Testis (tissue), 3 donors: Measurements from ENCODE around the gene BEAN1. TPM values are rescaled to one million over a fixed set of nuclear protein-coding genes. Genes with fewer than 3 reads are reported as not detected.

Experiments
- DNase-seq: peaks from one replicate; pipeline ENCODE4 v3.0.0-alpha.2; 2019
- H3K27ac ChIP-seq, 2 donors: fragments of 200-600 bp; sonication (generic); one replicate each; pipeline ENCODE4 v1.5.1; 2019
- H3K27me3 ChIP-seq: fragments of 200-600 bp; sonication (generic); one replicate; pipeline ENCODE4 v1.5.1; 2019
- H3K36me3 ChIP-seq: fragments of 200-600 bp; sonication (generic); one replicate; pipeline ENCODE4 v1.5.1; 2017; ENCODE audit warnings: low read depth; ENCODE audit errors: missing control alignments
- H3K4me1 ChIP-seq: fragments of 200-600 bp; sonication (generic); one replicate; pipeline ENCODE4 v1.5.1; 2019
- H3K4me3 ChIP-seq, 2 donors: fragments of 200-600 bp; sonication (generic); one replicate each; pipeline ENCODE4 v1.5.1; 2017 to 2019
- H3K9me3 ChIP-seq: fragments of 200-600 bp; sonication (generic); one replicate; pipeline ENCODE4 v1.5.1; 2017
- CTCF ChIP-seq, 3 experiments: fragments of 450-650 bp in 2 of 3; fragments of 200-600 bp in 1 of 3; sonication (generic) in 1 of 3; IDR thresholded peaks; one replicate each; pipeline ENCODE4 v1.5.1; 2016 to 2019; ENCODE audit warnings: antibody characterized with exemption in 3 of 3, mild to moderate bottlenecking in 2 of 3, moderate library complexity in 1 of 3
- POLR2A ChIP-seq: fragments of 450-650 bp; IDR thresholded peaks from one replicate; pipeline ENCODE4 v1.6.1; 2017; ENCODE audit warnings: antibody characterized with exemption, mild to moderate bottlenecking, moderate library complexity
- WGBS, 2 donors: methylation state at CpG; one replicate each; pipeline ENCODE4 v1.1.5; 2018; 5-methylcytosine and 5-hydroxymethylcytosine counted together
- intact Hi-C: fragments of 100-400 bp; cut with DNase I; formaldehyde crosslinking; loops from one replicate; pipeline ENCODE4 v1.15.1; 2023; ENCODE audit warnings: low total_unique reads
- polyA plus RNA-seq: library from polyadenylated mRNA; stranded (reverse); fragments of 350-450 nt; fragmentation: Illumina TruSeq; extraction: RNeasy Lipid Tissue Mini Kit (QIAGEN cat#74804); gene quantifications from one replicate; pipeline ENCODE4 v1.2.3, GENCODE V29; 2014; ENCODE audit warnings: low read depth, low replicate concordance; ENCODE audit not compliant: insufficient read depth
- total RNA-seq, 2 donors: library from RNA; depleted of rRNA; stranded (reverse); fragments of >200 nt; gene quantifications; one replicate each; pipeline ENCODE4 v1.2.3, GENCODE V29; 2016

BEAN1 gene
- total and polyA plus RNA-seq, 3 donors from 2014 or later, result 4.2 to 18.0 (median 6.1) TPM

DNA sequence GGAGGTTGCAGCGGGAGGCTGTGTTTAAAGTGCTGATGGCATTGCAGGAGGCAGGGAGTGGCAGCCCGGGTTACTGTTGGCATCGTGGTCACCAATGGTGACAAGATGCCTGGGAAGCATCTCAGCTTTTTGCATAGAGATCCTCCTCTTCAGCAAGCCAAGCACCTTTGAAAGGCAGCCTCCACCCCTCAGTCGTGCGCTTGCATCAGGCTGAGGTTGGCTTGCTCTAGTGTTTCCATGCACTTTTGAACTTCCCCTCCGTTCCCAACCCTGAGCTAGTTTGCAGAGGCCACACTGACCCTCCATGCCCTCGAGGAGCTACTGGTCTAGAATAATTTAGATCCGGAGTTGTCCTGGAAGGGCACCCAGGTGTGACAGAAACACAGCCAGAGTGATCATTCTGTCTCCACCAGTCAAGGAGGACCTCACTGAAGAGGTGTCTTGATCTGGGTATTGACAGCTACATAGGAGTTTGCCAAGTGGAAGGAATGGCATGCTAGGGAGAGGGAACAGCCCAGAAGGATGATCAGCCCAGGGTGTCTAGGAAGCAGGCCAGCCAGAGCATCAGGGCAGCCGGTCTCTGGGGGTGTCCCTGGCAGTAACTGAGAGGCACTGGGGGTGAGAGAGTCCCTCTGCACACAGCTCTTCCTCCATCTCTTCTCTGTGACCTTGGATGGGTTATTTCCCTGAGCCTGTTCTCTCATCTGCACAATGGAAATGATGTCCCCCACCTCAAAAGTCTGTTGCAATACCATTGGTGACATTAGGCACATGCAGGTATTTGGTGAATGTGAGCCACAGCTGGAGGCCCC, 7.7 kb downstream of the BEAN1 start:
- Histone ChIP-seq H3K27ac (no peak overlapping the region), H3K9me3 (no peaks in the 10 kb centered on the region), H3K36me3 (no peaks in the 10 kb centered on the region), H3K4me3 (no peak overlapping the region), H3K27me3 (no peaks in the 10 kb centered on the region), H3K4me1 (no peaks in the 10 kb centered on the region)
- intact Hi-C loops, result no loop called here
- 88 to 90% methylated on average over 7 to 9 of the region's 9 CpGs for WGBS, 2 donors
- TF ChIP-seq CTCF (IDR thresholded peaks at IDR 0.05), result no peak
- no peak for TF ChIP-seq POLR2A
- no peak for DNase-seq

DNA sequence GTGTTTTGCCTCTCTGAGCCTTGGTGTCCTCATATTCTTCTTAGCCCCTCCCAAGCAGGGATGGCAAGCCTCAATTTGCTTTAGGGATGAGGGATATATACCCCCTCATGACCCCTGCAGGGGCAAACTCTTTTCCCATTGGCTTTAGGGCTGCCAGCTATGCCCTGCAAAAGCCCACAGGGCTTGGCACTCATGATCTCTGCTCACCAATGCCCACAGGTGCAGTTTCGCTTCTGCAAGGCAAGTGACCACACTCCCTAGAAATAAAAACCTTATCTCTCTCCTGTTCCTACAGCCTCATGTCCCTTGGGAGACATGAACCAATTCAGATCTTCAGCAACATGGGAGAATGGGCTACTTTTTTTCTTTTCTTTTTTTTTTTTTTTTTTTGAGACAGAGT, 8.8 kb downstream of the BEAN1 start:
- intact Hi-C loops, result no loop called here
- TF ChIP-seq CTCF (IDR thresholded peaks at IDR 0.05) (no peak), POLR2A (no peak)

DNA sequence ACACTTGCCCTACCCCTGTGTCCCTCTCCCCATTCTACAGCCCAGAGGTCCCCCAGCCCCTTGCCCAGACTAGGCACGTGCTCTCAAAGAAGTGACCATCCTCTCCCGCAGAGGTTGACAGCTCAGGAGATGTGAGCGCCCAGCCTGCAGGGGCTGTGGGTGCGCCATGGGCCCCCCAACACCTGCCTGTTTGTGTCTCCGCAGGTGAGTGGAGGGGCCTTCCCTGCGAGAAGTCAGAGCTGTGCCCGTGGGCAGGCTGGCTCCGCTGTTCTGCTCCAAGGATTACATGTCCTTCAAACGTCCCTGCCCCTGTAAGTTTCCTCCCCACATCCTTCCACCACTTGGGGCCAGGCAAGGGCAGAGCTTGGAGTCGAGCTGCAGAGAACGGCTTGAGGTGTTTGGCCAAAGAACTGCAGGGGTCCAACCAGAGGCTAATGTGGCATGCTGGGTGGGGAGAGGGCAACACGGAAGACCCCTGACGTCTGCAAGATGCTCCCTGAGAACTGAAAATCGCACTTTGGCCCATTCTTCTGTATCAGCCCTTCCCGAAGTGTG, 10.4 kb downstream of the BEAN1 start:
- Histone ChIP-seq H3K4me3 (no peak overlapping the region), H3K27ac (no peak overlapping the region), H3K4me1 (no peaks in the 10 kb centered on the region), H3K9me3 (no peaks in the 10 kb centered on the region), H3K27me3 (no peaks in the 10 kb centered on the region), H3K36me3 (no peaks in the 10 kb centered on the region)
- intact Hi-C loops, result no loop called here
- TF ChIP-seq POLR2A, result no peak
- no peak for TF ChIP-seq CTCF (IDR thresholded peaks at IDR 0.05)
- WGBS, 2 donors, result 74 to 88% methylated on average over 10 to 12 of the region's 15 CpGs
- no peak for DNase-seq

More for the DNA sequence above, 8.8 kb downstream of the BEAN1 start:
- H3K36me3 ChIP-seq, result no peaks in the 10 kb centered on the region
- no peak overlapping the region for H3K4me3 ChIP-seq
- H3K4me1 ChIP-seq, result no peaks in the 10 kb centered on the region
- DNase-seq, result no peak
- no peak overlapping the region for H3K27ac ChIP-seq
- no peaks in the 10 kb centered on the region for H3K27me3 ChIP-seq
- H3K9me3 ChIP-seq, result no peaks in the 10 kb centered on the region
- WGBS, 2 donors, result 82 to 100% methylated on average over 1 of the region's 1 CpG

GRCh38 chr16:66438536-66438935, 11.4 kb downstream of the BEAN1 start:
- WGBS, 2 donors, result 74 to 84% methylated on average over 8 of the region's 8 CpGs

More at GRCh38 chr16:66438536-66438935, 11.4 kb downstream of the BEAN1 start:
- Histone ChIP-seq H3K9me3 (no peaks in the 10 kb centered on the region), H3K36me3 (no peaks in the 10 kb centered on the region), H3K27me3 (no peaks in the 10 kb centered on the region), H3K27ac (no peak overlapping the region), H3K4me1 (no peaks in the 10 kb centered on the region), H3K4me3 (no peak overlapping the region)
- intact Hi-C loops, result no loop called here
- TF ChIP-seq POLR2A, result no peak
- no peak for TF ChIP-seq CTCF (IDR thresholded peaks at IDR 0.05)
- DNase-seq, result no peak
